Pancreas (tissue), 10 donors: ENCODE data around the gene SLC12A3. TPM values are rescaled to one million over a fixed set of nuclear protein-coding genes. Genes with fewer than 3 reads are reported as not detected.

Experiments
- ATAC-seq, 4 donors: fragments of 200-7000 bp; cut with Tn5 transposase; one replicate each; pipeline versions ENCODE4 v1.8.0 to v1.9.1; 2020; ENCODE audit warnings: mild to moderate bottlenecking in 4 of 4, moderate library complexity in 4 of 4
- DNase-seq, 6 donors: peaks; one replicate each; pipeline ENCODE4 v3.0.0-alpha.2; 2020
- FAIRE-seq: peaks from 2 replicates; lab custom pipeline; 2012; peaks lifted over from hg19 to GRCh38; lab: Jason Lieb, UNC
- H3K27ac ChIP-seq, 4 donors: fragments of 200-600 bp; sonication (generic); 1 replicate in 3 of 4; 2 replicates in 1 of 4; pipeline versions ENCODE4 v1.5.0 to v1.8.0; 2020
- H3K27me3 ChIP-seq, 4 donors: fragments of 200-600 bp; one replicate each; pipeline ENCODE4 v1.8.0; 2021
- H3K36me3 ChIP-seq, 3 donors: fragments of 200-600 bp; sonication (generic) in 1 of 3; one replicate each; pipeline versions ENCODE4 v1.5.0 to v1.8.0; 2020 to 2021
- H3K4me1 ChIP-seq, 3 donors: fragments of 200-600 bp; one replicate each; pipeline ENCODE4 v1.8.0; 2021
- H3K4me3 ChIP-seq, 4 donors: fragments of 200-600 bp; sonication (generic) in 2 of 4; one replicate each; pipeline versions ENCODE4 v1.5.0 to v1.8.0; 2020 to 2021
- H3K9me3 ChIP-seq, 4 donors: fragments of 200-600 bp; one replicate each; pipeline ENCODE4 v1.8.0; 2021
- CTCF ChIP-seq, 4 donors: fragments of 200-600 bp; sonication (generic) in 3 of 4; IDR thresholded peaks; one replicate each; pipeline versions ENCODE4 v1.5.0 to v1.8.0; 2021; ENCODE audit warnings: antibody characterized with exemption in 4 of 4
- WGBS, 2 donors: extraction: QIAGEN DNeasy Blood & Tissue Kit; methylation state at CpG; one replicate each; pipeline ENCODE4 v1.1.7; 2013; 5-methylcytosine and 5-hydroxymethylcytosine counted together
- intact Hi-C, 3 donors: fragments of 100-400 bp; cut with DNase I; formaldehyde crosslinking; loops; one replicate each; pipeline versions ENCODE4 v1.11.1 to v1.14.2; 2022
- polyA plus RNA-seq, 2 donors: library from polyadenylated mRNA; stranded (reverse); fragments of 200-250 nt; gene quantifications; one replicate each; pipeline ENCODE4 v1.2.3, GENCODE V29; 2013
- total RNA-seq, 6 donors: library from RNA; stranded (reverse); fragmentation: NEBNext Ultra II Directional in 4 of 6; extraction: Animal tissue kit (Norgen Biotek cat#: 25700) in 4 of 6; gene quantifications; one replicate each; pipeline versions ENCODE4 v1.2.1 to v1.2.4, GENCODE V29; 2021 to 2023
- donor health status: healthy with polysubstance abuse.
- donor health status: DM: no; HTN: no; CAD: no; lungs with moderate emphysema.
- donor health status: DM: no; HTN: no; CAD: no.
- donor health status: control.
- donor health status: control.
- donor health status: Bipolar disorder and iron deficiency.
- donor health status: DM: yes; HTN: yes; CAD: no.
- donor health status: DM: no; HTN: no; CAD: no.
- donor health status: DM: no; HTN: no; CAD: no.
- donor health status: DM: yes; HTN: yes; CAD: no.

SLC12A3 gene
- total and polyA plus RNA-seq, 8 donors = 0.04 to 0.12 (median 0.06) TPM; not detected in 1

- no peak overlapping the region for H3K4me3 ChIP-seq
- H3K36me3 ChIP-seq = no peaks in the 10 kb centered on the region
- H3K9me3 ChIP-seq = no peaks in the 10 kb centered on the region
- peak in 1 of 6 donors; percentile 44 for DNase-seq
- no peak for ATAC-seq
- H3K27me3 ChIP-seq = no peaks in the 10 kb centered on the region
- H3K4me1 ChIP-seq = peaks cover 0 to 10% (median 0%) of the 10 kb centered on the region in 3 donors
- no peak overlapping the region for H3K27ac ChIP-seq
- no peak for TF ChIP-seq CTCF (IDR thresholded peaks at IDR 0.05)
- intact Hi-C loops = no loop called here
- WGBS, 2 donors = 93 to 99% methylated on average over 11 of the region's 11 CpGs
- FAIRE-seq = no peak
These were observed 12.0 kb upstream of the SLC12A3 start for GRCh38 chr16:56852968-56853367.

GRCh38 chr16:56855201-56855600, 9.8 kb upstream of the SLC12A3 start:
- Histone ChIP-seq H3K4me3 (no peak overlapping the region), H3K36me3 (no peaks in the 10 kb centered on the region), H3K27me3 (no peaks in the 10 kb centered on the region), H3K4me1 (no peaks in the 10 kb centered on the region), H3K27ac (no peak overlapping the region), H3K9me3 (no peaks in the 10 kb centered on the region)
- TF ChIP-seq CTCF (IDR thresholded peaks at IDR 0.05) = no peak
- ATAC-seq = no peak
- DNase-seq = peak in 1 of 6 donors; percentile 22
- intact Hi-C loops = no loop called here
- WGBS, 2 donors = 91 to 95% methylated on average over 6 of the region's 6 CpGs
- FAIRE-seq = no peak

DNA sequence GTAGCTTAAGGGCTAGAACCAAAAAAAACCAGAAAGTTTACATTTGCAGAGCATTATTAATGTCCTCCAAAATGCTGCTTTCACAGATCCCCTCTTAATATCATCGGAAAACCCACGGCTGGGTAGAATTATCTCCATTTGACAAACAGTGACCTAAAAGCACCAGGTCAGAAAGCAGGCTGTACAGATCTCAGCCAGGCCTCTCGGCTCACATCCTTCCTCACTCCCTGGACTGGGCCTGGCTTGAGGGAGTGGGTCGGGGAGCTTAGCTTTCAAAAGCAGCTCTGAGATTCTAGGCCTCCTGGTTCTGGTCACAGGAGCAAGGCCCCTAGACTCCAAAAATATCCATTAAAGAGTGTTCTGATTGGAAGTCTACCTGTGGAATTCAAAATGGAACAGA, 9.1 kb upstream of the SLC12A3 start:
- H3K9me3 ChIP-seq = no peaks in the 10 kb centered on the region
- no peak overlapping the region for H3K4me3 ChIP-seq
- peak in 1 of 6 donors; percentile 23 for DNase-seq
- H3K36me3 ChIP-seq = no peaks in the 10 kb centered on the region
- H3K27me3 ChIP-seq = no peaks in the 10 kb centered on the region
- WGBS, 2 donors = 72 to 83% methylated on average over 4 of the region's 4 CpGs
- TF ChIP-seq CTCF (IDR thresholded peaks at IDR 0.05) = no peak
- peaks cover 0 to 1% (median 0%) of the 10 kb centered on the region in 3 donors for H3K4me1 ChIP-seq
- no peak overlapping the region for H3K27ac ChIP-seq
- no peak for ATAC-seq
- FAIRE-seq = no peak
- intact Hi-C loops = no loop called here

- H3K27ac ChIP-seq = no peak overlapping the region
- intact Hi-C loops = no loop called here
- DNase-seq (no peak), FAIRE-seq (no peak), ATAC-seq (peak in 3 of 4 donors; percentile 34 to 53 (median 42))
- peaks cover 0 to 4% (median 0%) of the 10 kb centered on the region in 3 donors for H3K4me1 ChIP-seq
- no peak overlapping the region for H3K4me3 ChIP-seq
- no peaks in the 10 kb centered on the region for H3K36me3 ChIP-seq
- 28 to 30% methylated on average over 6 of the region's 6 CpGs for WGBS, 2 donors
- no peak for TF ChIP-seq CTCF (IDR thresholded peaks at IDR 0.05)
- H3K9me3 ChIP-seq = no peaks in the 10 kb centered on the region
- H3K27me3 ChIP-seq = no peaks in the 10 kb centered on the region
These were observed 8.0 kb upstream of the SLC12A3 start for GRCh38 chr16:56856876-56857447.

- DNase-seq = no peak
- Histone ChIP-seq H3K36me3 (no peaks in the 10 kb centered on the region), H3K4me3 (no peak overlapping the region), H3K4me1 (peaks cover 0 to 4% (median 0%) of the 10 kb centered on the region in 3 donors), H3K9me3 (no peaks in the 10 kb centered on the region), H3K27ac (no peak overlapping the region), H3K27me3 (no peaks in the 10 kb centered on the region)
- no peak for FAIRE-seq
- intact Hi-C loops = no loop called here
- peak in 1 of 4 donors; percentile 17 for ATAC-seq
- 91 to 98% methylated on average over 14 of the region's 14 CpGs for WGBS, 2 donors
- TF ChIP-seq CTCF (IDR thresholded peaks at IDR 0.05) = no peak
These were observed 6.6 kb upstream of the SLC12A3 start for GRCh38 chr16:56858374-56858773.
